GM12865 (cell line): ENCODE results near the gene CNGB1.

ENCODE experiments used
- DNase-seq: peaks from one replicate; pipeline ENCODE4 v3.0.0; 2010; ENCODE audit warnings: low read depth
- H3K4me3 ChIP-seq: 2 replicates; pipeline ENCODE4 v1.5.1; 2011; ENCODE audit warnings: mild to moderate bottlenecking, low read depth, low read length, control low read depth
- TF ChIP-seq, protein P1 (sequence below): IDR thresholded peaks from 2 replicates; pipeline ENCODE4 v1.5.1; 2011; ENCODE audit warnings: low read length, control low read depth, low read depth, inconsistent platforms; ENCODE audit not compliant: insufficient read depth; ENCODE audit errors: missing control alignments

CNGB1 gene

DNA sequence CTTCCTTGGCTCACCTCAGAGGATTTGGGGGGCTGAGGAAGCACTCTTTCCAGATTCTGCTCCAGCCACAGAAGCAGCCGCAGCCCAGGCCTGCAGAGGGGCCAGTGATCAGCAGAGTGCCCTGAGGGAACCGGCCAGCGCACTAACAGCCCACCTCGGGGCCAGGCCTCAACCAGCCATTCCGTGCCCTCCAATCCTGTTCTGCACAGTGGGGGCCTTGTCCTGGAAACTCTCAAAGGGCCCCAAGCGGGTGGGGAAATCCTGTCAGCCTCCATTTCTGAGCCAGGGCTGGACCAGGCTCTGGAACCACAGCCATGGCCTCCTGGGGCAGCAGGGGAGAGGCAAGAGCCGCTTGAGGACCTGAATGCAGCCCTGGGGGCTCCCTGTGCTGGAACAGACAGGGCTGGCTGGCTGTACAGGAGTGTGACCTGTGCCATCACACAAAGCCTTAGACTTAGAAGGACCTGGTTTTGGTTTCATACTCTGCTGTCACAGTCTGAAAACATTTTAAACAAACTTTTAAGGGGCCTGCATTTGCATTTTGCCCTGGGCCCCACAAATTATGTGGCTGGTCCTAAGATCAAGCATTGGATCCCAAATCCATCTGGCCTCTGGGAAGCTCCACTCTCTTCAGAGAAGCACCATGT, 10.0 kb downstream of the CNGB1 start:
- no peak for DNase-seq
- TF ChIP-seq, protein P1, sequence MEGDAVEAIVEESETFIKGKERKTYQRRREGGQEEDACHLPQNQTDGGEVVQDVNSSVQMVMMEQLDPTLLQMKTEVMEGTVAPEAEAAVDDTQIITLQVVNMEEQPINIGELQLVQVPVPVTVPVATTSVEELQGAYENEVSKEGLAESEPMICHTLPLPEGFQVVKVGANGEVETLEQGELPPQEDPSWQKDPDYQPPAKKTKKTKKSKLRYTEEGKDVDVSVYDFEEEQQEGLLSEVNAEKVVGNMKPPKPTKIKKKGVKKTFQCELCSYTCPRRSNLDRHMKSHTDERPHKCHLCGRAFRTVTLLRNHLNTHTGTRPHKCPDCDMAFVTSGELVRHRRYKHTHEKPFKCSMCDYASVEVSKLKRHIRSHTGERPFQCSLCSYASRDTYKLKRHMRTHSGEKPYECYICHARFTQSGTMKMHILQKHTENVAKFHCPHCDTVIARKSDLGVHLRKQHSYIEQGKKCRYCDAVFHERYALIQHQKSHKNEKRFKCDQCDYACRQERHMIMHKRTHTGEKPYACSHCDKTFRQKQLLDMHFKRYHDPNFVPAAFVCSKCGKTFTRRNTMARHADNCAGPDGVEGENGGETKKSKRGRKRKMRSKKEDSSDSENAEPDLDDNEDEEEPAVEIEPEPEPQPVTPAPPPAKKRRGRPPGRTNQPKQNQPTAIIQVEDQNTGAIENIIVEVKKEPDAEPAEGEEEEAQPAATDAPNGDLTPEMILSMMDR, result no peak
- H3K4me3 ChIP-seq, result no peak overlapping the region

DNA sequence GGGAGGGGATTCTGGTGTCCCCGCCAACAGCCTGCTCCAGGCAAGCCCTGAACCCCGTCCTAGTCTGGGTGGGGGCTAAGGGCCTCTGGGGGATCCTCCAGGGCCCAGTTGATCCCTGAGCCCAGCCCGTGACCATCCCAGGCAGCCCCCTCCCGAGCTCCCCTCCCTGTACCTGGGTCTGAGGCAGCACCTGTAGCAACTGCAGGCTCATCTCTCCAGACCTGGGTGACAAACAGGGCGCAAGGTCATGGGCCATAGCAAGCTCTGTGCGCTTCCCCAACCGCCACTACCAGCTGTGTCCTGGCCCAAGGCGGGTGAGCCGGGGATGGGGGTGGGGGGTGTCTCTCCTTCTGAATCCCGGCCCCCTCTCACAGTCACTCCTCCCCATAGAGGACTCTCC, 10.6 kb downstream of the CNGB1 start:
- TF ChIP-seq, protein P1, result no peak
- no peak overlapping the region for H3K4me3 ChIP-seq
- no peak for DNase-seq

DNA sequence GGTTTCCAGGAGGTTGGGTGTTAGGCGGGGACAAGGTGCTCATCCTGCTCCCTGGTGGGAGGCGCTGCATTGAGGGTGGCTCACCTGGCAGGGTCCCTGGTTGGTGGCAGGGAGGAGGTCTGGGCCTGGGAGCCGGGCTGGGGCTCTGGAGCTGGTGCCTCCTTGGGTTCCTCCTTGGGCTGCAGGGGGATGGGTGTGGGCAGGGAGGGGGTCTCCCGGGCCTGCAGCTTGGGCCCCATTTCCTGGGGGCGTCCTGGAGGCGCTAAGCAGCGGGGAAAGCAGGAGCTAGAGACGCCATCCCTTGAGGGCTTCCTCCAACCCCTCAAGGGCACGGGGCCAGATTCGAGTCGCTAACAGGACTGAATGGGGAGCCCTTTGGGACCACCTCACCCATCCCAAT, 11.1 kb downstream of the CNGB1 start:
- DNase-seq, result no peak
- TF ChIP-seq, protein P1, result no peak
- H3K4me3 ChIP-seq, result no peak overlapping the region

DNA sequence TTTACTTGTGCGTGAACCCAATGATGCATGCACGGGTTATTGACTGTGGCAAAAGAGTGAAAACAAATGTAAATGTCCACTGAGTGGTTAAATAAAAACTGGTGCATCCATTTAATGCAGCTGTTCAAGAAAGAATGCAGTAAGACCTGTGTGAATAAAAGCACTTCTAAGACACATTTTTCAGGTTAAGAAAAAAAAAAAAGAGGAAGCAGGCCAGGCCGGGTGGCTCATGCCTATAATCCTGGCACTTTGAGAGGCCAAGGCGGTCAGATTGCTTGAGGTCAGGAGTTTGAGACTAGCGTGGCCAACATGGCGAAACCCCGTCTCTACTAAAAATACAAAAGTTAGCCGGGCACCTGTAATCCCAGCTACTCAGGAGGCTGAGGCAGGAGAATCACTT, 11.8 kb downstream of the CNGB1 start:
- H3K4me3 ChIP-seq, result no peak overlapping the region
- no peak for DNase-seq
- TF ChIP-seq, protein P1, result no peak

DNA sequence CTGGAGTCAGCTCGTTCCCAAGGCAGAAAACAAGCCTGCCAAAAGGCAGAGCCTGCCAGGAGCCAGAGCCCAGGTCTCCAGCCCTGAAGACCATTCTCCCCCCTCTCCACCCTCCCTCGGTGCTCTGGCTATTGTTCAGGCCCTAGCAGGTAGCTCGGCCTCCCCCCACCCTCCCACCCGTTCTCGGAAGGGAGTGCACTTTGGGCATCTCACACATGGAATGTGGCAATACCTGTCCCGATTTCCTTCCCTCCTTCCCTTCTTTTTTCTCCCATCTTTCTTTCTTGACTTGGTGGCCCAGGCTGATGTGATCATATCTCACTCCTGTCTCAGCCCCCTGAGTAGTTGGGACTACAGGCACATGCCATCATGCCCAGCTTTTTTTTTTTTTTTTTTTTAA, 12.4 kb downstream of the CNGB1 start:
- TF ChIP-seq, protein P1, result no peak
- H3K4me3 ChIP-seq, result no peak overlapping the region
- no peak for DNase-seq

DNA sequence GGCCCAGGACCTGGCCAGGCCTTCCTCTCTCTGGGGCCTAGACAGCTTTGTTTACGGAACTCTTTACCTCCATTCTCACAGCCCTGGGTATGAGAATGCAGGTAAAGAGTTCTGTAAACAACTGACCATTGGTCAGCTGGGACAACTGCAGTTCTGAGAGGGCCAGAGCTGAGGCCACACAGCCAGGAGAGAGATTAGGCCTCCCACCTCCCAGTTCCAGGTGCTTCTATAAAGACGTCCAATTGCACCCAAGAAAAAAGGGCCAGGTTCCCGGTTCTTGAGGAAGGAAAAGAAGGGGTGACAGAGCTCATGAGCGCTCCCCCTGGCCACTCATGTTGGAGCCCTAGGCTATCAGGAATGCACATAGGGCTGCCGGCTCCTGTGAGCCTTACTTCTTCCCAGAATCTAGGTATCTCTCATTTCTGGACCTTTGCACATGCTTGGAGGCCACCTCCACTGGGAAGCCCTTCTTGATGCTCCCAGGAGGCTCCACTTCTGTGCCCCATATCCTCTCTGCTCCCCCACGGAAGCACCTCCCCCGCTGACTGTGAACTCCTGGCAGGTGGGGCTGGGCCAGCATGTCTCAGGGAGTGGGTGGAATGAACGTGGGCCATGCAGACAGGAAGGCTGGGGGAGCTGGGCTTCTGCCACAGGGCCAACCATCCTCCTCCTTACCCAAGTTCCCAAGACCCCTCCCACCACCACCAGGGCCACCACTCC, 13.1 kb downstream of the CNGB1 start:
- no peak overlapping the region for H3K4me3 ChIP-seq
- TF ChIP-seq, protein P1, result no peak
- no peak for DNase-seq
